Fibroblast of pulmonary artery (primary cell): Measurements from ENCODE around the gene ACAP3.

Experiments
- DNase-seq: peaks from one replicate; pipeline ENCODE4 v3.0.0-alpha.2; 2010; ENCODE audit warnings: low read depth
- H3K4me3 ChIP-seq: replicated peaks from 2 replicates; pipeline ENCODE4 v1.5.1; 2011; ENCODE audit warnings: low read depth, mild to moderate bottlenecking, control low read depth, low read length, moderate library complexity
- CTCF ChIP-seq: IDR thresholded peaks from 2 replicates; pipeline ENCODE4 v1.5.1; 2011; ENCODE audit warnings: mild to moderate bottlenecking, control low read depth, low read length, inconsistent platforms; ENCODE audit errors: missing control alignments

The ACAP3 gene

GRCh38 chr1:1324084-1324523 is 16.4 kb upstream of the ACAP3 start:
- H3K4me3 ChIP-seq, result peak overlapping the region; percentile 79
- no peak for DNase-seq
- TF ChIP-seq CTCF, result no peak

GRCh38 chr1:1322952-1323351 is 15.2 kb upstream of the ACAP3 start:
- no peak for TF ChIP-seq CTCF
- no peak for DNase-seq
- H3K4me3 ChIP-seq, result no peak overlapping the region

GRCh38 chr1:1322418-1322817 is 14.7 kb upstream of the ACAP3 start:
- no peak overlapping the region for H3K4me3 ChIP-seq
- TF ChIP-seq CTCF, result no peak
- no peak for DNase-seq

GRCh38 chr1:1321477-1321876 is 13.7 kb upstream of the ACAP3 start:
- DNase-seq, result no peak
- no peak for TF ChIP-seq CTCF
- no peak overlapping the region for H3K4me3 ChIP-seq

GRCh38 chr1:1320666-1321448 is 13.1 kb upstream of the ACAP3 start:
- no peak for DNase-seq
- no peak for TF ChIP-seq CTCF
- no peak overlapping the region for H3K4me3 ChIP-seq

GRCh38 chr1:1319646-1319941 is 11.9 kb upstream of the ACAP3 start:
- no peak for DNase-seq
- no peak for TF ChIP-seq CTCF
- H3K4me3 ChIP-seq, result no peak overlapping the region
